Esophagus muscularis mucosa (tissue), 4 donors: ENCODE measurements around the gene BCO2. TPM values are rescaled to one million over a fixed set of nuclear protein-coding genes. Genes with fewer than 3 reads are reported as not detected.

Experiments
- DNase-seq: peaks from one replicate; pipeline ENCODE4 v3.0.0-alpha.2; 2017; ENCODE audit errors: extremely low spot score
- H3K27ac ChIP-seq, 4 donors: fragments of 200-600 bp; sonication (generic); replicated peaks in 1 of 4; 1 replicate in 3 of 4; 2 replicates in 1 of 4; pipeline ENCODE4 v1.5.1; 2016 to 2019; ENCODE audit warnings: mild to moderate bottlenecking in 1 of 4
- H3K27me3 ChIP-seq, 4 donors: fragments of 200-600 bp; sonication (generic); one replicate each; pipeline versions ENCODE4 v1.5.1 to v1.6.0; 2016 to 2019
- H3K36me3 ChIP-seq, 4 donors: fragments of 200-600 bp; sonication (generic); one replicate each; pipeline ENCODE4 v1.5.1; 2016 to 2019
- H3K4me1 ChIP-seq, 4 donors: fragments of 200-600 bp; sonication (generic); one replicate each; pipeline ENCODE4 v1.5.1; 2016 to 2019
- H3K4me3 ChIP-seq, 4 donors: fragments of 200-600 bp; sonication (generic); 1 replicate in 2 of 4; 2 replicates in 2 of 4; pipeline ENCODE4 v1.5.1; 2016 to 2019; ENCODE audit warnings: mild to moderate bottlenecking in 4 of 4, moderate library complexity in 1 of 4
- H3K9me3 ChIP-seq, 4 donors: fragments of 200-600 bp; sonication (generic); 1 replicate in 3 of 4; 2 replicates in 1 of 4; pipeline ENCODE4 v1.5.1; 2016 to 2019
- EP300 ChIP-seq: sonication (generic); formaldehyde crosslinking; IDR thresholded peaks from one replicate; pipeline ENCODE4 v1.6.1; 2017; ENCODE audit warnings: antibody characterized with exemption
- POLR2A ChIP-seq: fragments of 450-650 bp; IDR thresholded peaks from one replicate; pipeline ENCODE4 v1.6.1; 2017; ENCODE audit warnings: antibody characterized with exemption, moderate library complexity, mild to moderate bottlenecking, low read depth
- POLR2AphosphoS5 ChIP-seq, 2 donors: sonication (generic); formaldehyde crosslinking; IDR thresholded peaks; one replicate each; pipeline ENCODE4 v1.6.1; 2017; ENCODE audit warnings: antibody characterized with exemption in 2 of 2
- WGBS: methylation state at CpG from one replicate; pipeline ENCODE4 v1.1.5; 2018; 5-methylcytosine and 5-hydroxymethylcytosine counted together
- intact Hi-C: fragments of 100-400 bp; cut with DNase I; formaldehyde crosslinking; loops from one replicate; pipeline ENCODE4 v1.15.1; 2023
- total RNA-seq, 4 donors: library from RNA; depleted of rRNA; stranded (reverse); fragments of >200 nt; gene quantifications; one replicate each; pipeline versions ENCODE4 v1.1.0 to v1.2.1, GENCODE V29; 2016
- TF ChIP-seq, protein P1 (sequence below), 3 experiments: fragments of 200-600 bp in 2 of 3; fragments of 450-650 bp in 1 of 3; sonication (generic) in 2 of 3; IDR thresholded peaks; one replicate each; pipeline ENCODE4 v1.5.1; 2017 to 2019; ENCODE audit warnings: antibody characterized with exemption in 3 of 3, mild to moderate bottlenecking in 2 of 3, moderate library complexity in 1 of 3

BCO2 gene
- total RNA-seq, 4 donors from 2014 or later = 1.4 to 11.6 (median 3.1) TPM

DNA sequence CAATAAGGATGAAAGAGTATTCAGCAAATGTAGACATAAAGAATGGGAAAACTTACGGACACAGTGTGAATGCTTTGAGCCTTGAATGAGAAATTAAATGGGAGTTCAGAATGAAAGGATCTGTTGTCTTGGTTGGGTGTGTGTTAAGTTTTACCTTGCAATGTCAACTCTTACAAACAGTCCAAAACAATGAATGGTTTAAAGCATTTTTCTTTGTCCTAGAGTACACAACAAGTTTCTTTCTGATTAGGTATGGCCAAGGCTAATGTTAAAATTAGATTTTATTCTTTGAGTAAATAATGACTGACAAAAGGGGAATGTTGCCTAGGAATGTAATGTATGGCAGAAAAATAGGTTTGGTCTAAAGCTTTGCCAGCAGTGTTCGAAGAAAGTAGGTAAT lies 53.4 kb downstream of the BCO2 start:
- WGBS = 95% methylated on average over 2 of the region's 2 CpGs
- Histone ChIP-seq H3K36me3 (peaks cover 14 to 47% (median 37%) of the 10 kb centered on the region in 4 donors), H3K27ac (no peak overlapping the region), H3K9me3 (no peaks in the 10 kb centered on the region), H3K4me3 (no peak overlapping the region), H3K4me1 (peaks cover 10 to 20% (median 17%) of the 10 kb centered on the region in 4 donors), H3K27me3 (no peaks in the 10 kb centered on the region)
- intact Hi-C loops = no loop called here
- no peak for DNase-seq
- TF ChIP-seq EP300 (no peak), POLR2A (no peak), POLR2AphosphoS5 (IDR thresholded peaks at IDR 0.05) (no peak)
- TF ChIP-seq, protein P1, sequence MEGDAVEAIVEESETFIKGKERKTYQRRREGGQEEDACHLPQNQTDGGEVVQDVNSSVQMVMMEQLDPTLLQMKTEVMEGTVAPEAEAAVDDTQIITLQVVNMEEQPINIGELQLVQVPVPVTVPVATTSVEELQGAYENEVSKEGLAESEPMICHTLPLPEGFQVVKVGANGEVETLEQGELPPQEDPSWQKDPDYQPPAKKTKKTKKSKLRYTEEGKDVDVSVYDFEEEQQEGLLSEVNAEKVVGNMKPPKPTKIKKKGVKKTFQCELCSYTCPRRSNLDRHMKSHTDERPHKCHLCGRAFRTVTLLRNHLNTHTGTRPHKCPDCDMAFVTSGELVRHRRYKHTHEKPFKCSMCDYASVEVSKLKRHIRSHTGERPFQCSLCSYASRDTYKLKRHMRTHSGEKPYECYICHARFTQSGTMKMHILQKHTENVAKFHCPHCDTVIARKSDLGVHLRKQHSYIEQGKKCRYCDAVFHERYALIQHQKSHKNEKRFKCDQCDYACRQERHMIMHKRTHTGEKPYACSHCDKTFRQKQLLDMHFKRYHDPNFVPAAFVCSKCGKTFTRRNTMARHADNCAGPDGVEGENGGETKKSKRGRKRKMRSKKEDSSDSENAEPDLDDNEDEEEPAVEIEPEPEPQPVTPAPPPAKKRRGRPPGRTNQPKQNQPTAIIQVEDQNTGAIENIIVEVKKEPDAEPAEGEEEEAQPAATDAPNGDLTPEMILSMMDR (IDR thresholded peaks at IDR 0.05) = no peak

DNA sequence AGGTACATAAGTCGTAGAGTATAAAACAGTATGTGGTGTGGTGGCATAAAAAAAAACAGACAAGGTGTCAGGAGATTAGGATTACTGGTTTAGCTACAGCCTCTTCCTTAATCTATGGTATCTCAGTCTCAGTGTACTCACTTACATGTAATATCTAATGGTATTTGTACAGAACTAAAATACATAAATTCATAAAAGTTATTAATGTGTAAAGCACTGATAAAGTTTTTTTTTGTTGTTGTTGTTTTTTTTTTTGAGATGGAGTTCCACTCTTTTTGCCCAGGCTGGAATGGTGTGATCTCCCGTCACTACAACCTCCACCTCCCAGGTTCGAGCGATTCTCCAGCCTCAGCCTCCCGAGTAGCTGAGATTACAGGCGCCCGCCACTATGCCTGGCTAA lies 53.8 kb downstream of the BCO2 start:
- Histone ChIP-seq H3K9me3 (no peaks in the 10 kb centered on the region), H3K4me3 (no peak overlapping the region), H3K4me1 (peaks cover 10 to 20% (median 17%) of the 10 kb centered on the region in 4 donors), H3K27ac (no peak overlapping the region), H3K36me3 (peaks cover 14 to 48% (median 39%) of the 10 kb centered on the region in 4 donors), H3K27me3 (no peaks in the 10 kb centered on the region)
- intact Hi-C loops = no loop called here
- WGBS = 93% methylated on average over 7 of the region's 7 CpGs
- no peak for DNase-seq
- TF ChIP-seq EP300 = no peak
- TF ChIP-seq, protein P1 (IDR thresholded peaks at IDR 0.05) = no peak
- no peak for TF ChIP-seq POLR2AphosphoS5 (IDR thresholded peaks at IDR 0.05)
- no peak for TF ChIP-seq POLR2A

DNA sequence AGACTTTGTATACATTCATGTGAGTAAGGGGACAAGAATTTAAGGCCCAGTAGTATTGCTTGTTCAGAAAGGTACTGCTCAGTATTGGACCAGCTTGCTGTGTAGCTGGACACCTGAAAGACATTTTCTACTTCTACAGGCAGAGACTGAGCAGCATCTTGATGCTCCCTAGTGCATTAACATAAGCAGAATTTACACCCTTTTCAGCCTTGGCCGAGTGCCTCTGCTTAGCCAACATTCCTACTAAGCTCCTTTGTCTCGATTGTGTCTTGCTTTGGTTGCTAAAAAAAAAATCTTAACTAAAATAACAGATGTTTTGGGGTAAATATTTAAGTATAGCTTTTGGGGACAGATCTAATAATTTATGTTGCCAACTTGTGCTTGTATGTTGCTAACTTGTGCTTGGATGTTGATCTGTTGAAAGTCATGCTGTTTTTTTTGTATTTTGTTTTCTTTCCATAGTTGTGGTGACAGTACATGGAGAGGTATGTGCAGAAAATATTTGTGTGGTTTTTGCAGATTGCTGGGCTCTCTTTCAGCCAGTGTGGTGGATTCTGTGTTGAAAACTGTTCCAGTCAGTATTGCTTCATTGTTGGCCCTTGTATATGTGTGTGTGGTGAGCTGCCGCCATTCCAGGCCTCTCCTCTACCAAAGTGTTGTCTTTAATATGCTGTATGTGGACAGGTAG lies 54.6 kb downstream of the BCO2 start:
- H3K9me3 ChIP-seq = no peaks in the 10 kb centered on the region
- H3K27ac ChIP-seq = no peak overlapping the region
- H3K36me3 ChIP-seq = peaks cover 14 to 51% (median 42%) of the 10 kb centered on the region in 4 donors
- peaks cover 10 to 20% (median 17%) of the 10 kb centered on the region in 4 donors for H3K4me1 ChIP-seq
- DNase-seq = no peak
- intact Hi-C loops = no loop called here
- TF ChIP-seq POLR2A = no peak
- no peak for TF ChIP-seq EP300
- H3K4me3 ChIP-seq = no peak overlapping the region
- H3K27me3 ChIP-seq = no peaks in the 10 kb centered on the region
- 54% methylated on average over 3 of the region's 3 CpGs for WGBS

DNA sequence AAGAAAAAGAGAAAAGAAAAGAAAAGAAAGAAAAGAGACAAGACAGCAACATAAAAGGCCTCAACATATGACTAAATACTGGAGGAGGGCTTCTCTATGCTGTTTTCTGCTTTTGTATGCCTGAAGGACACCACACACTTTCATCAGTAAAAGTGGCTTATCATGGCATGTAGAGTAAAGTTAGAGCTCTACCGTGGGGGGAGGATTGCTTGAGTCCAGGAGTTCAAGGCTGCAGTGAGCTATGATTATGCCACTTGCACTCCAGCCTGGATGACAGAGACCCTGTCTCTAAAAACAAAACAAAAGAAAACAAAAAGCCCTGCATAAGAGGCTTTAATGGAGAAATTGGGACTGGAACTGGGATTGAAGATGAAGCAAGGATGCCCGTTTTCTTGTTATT lies 56.6 kb downstream of the BCO2 start:
- Histone ChIP-seq H3K4me3 (no peak overlapping the region), H3K27ac (no peak overlapping the region), H3K27me3 (no peaks in the 10 kb centered on the region), H3K36me3 (peaks cover 27 to 72% (median 62%) of the 10 kb centered on the region in 4 donors), H3K4me1 (peaks cover 8 to 13% (median 11%) of the 10 kb centered on the region in 4 donors), H3K9me3 (no peaks in the 10 kb centered on the region)
- WGBS = 87% methylated on average over 2 of the region's 2 CpGs
- no peak for DNase-seq
- TF ChIP-seq POLR2AphosphoS5 (IDR thresholded peaks at IDR 0.05) (no peak), EP300 (no peak), POLR2A (no peak)
- TF ChIP-seq, protein P1 (IDR thresholded peaks at IDR 0.05) = no peak
- intact Hi-C loops = no loop called here

DNA sequence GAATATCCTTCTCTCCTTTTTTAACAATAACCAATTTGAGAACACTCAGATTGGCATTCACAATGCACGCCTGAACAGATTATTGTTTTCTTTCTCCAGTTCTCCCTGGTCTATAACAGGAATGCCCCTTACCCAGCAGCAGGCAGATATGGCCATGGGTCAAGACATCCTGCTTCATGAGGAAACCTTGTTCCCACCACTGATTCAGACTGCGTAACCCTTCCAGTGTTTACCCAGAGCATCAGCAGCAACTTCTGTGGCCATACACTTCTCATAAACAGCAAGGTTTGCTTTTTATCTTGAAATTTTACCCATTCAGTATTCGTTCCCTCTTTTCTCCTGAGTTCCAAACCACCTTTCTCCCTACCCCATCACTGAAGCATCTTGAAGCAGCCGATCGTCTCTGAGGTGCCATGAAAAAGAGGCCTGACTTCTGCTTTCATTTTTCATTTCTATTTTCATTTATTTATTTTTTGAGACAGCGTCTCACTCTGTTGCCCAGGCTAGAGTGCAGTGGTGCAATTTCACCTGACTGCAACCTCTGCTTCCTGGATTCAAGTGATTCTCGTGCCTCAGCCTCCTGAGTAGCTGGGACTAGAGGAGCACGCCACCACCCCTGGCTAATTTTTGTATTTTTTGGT lies 60.6 kb downstream of the BCO2 start:
- intact Hi-C loops = no loop called here
- no peaks in the 10 kb centered on the region for H3K4me1 ChIP-seq
- no peak for DNase-seq
- no peaks in the 10 kb centered on the region for H3K9me3 ChIP-seq
- H3K27ac ChIP-seq = no peak overlapping the region
- H3K4me3 ChIP-seq = no peak overlapping the region
- 94% methylated on average over 8 of the region's 8 CpGs for WGBS
- H3K27me3 ChIP-seq = no peaks in the 10 kb centered on the region
- TF ChIP-seq POLR2AphosphoS5 (IDR thresholded peaks at IDR 0.05) (no peak), POLR2A (no peak), EP300 (no peak)
- TF ChIP-seq, protein P1 (IDR thresholded peaks at IDR 0.05) = no peak
- peaks cover 36 to 84% (median 66%) of the 10 kb centered on the region in 4 donors for H3K36me3 ChIP-seq
